Loucy (cell line): ENCODE measurements around the gene ARCN1.

ENCODE experiments used
- H2AFZ ChIP-seq: fragments of 200-600 bp; sonication (generic); 2 replicates; pipeline ENCODE4 v1.6.0; 2016; ENCODE audit warnings: antibody characterized with exemption, mild to moderate bottlenecking, low read length, moderate library complexity
- H3F3A ChIP-seq: fragments of 200-600 bp; 2 replicates; pipeline ENCODE4 v1.6.0; 2016; ENCODE audit warnings: antibody characterized with exemption, low read depth, mild to moderate bottlenecking
- H3K27me3 ChIP-seq: fragments of 200-600 bp; sonication (generic); 2 replicates; pipeline ENCODE4 v1.6.1; 2014; ENCODE audit warnings: low read length, mild to moderate bottlenecking; ENCODE audit not compliant: insufficient read depth, poor library complexity, severe bottlenecking
- H3K36me3 ChIP-seq: fragments of 200-600 bp; sonication (generic); 2 replicates; pipeline ENCODE4 v1.6.1; 2016; ENCODE audit warnings: low read length; ENCODE audit not compliant: insufficient read depth
- H3K4me1 ChIP-seq: fragments of 200-600 bp; sonication (generic); 2 replicates; pipeline ENCODE4 v1.5.1; 2014; ENCODE audit warnings: low read length, mild to moderate bottlenecking; ENCODE audit not compliant: insufficient read depth, poor library complexity, severe bottlenecking
- H3K4me2 ChIP-seq: fragments of 200-600 bp; sonication (generic); 2 replicates; pipeline ENCODE4 v1.6.0; 2014; ENCODE audit warnings: antibody characterized with exemption, low read length, low read depth, mild to moderate bottlenecking; ENCODE audit not compliant: poor library complexity, severe bottlenecking
- H3K4me3 ChIP-seq: fragments of 200-600 bp; sonication (generic); 2 replicates; pipeline ENCODE4 v1.5.1; 2014; ENCODE audit warnings: low read length, mild to moderate bottlenecking, mixed read lengths; ENCODE audit not compliant: poor library complexity, severe bottlenecking
- H3K79me2 ChIP-seq: fragments of 200-600 bp; sonication (generic); 2 replicates; pipeline ENCODE4 v1.6.1; 2014; ENCODE audit warnings: low read length; ENCODE audit not compliant: insufficient read depth
- H3K9ac ChIP-seq: fragments of 200-600 bp; sonication (generic); 2 replicates; pipeline ENCODE4 v1.6.0; 2014; ENCODE audit warnings: mild to moderate bottlenecking, low read depth, low read length, moderate library complexity; ENCODE audit not compliant: poor library complexity, severe bottlenecking
- H3K9me2 ChIP-seq: fragments of 200-600 bp; sonication (generic); replicated peaks from 2 replicates; pipeline ENCODE4 v1.6.1; 2016; ENCODE audit warnings: low read depth, low read length, mixed read lengths
- H3K9me3 ChIP-seq: fragments of 200-600 bp; sonication (generic); 2 replicates; pipeline ENCODE4 v1.6.1; 2014; ENCODE audit warnings: mild to moderate bottlenecking, antibody characterized with exemption, low read length, low read depth; ENCODE audit not compliant: insufficient read depth
- H4K20me1 ChIP-seq: fragments of 200-600 bp; sonication (generic); 2 replicates; pipeline ENCODE4 v1.6.0; 2014; ENCODE audit warnings: antibody characterized with exemption, low read length, mild to moderate bottlenecking; ENCODE audit not compliant: insufficient read depth, poor library complexity, severe bottlenecking
- CTCF ChIP-seq: fragments of 200-600 bp; sonication (generic); conservative IDR thresholded peaks from 2 replicates; pipeline ENCODE4 v1.5.1; 2014; ENCODE audit warnings: mild to moderate bottlenecking, antibody characterized with exemption, low read length
- EZH2phosphoT487 ChIP-seq: fragments of 200-600 bp; IDR thresholded peaks from 2 replicates; pipeline ENCODE4 v1.6.1; 2018; ENCODE audit warnings: antibody characterized with exemption, mild to moderate bottlenecking, moderate library complexity, borderline replicate concordance

The ARCN1 gene

GRCh38 chr11:118632577-118633318 lies 60.5 kb downstream of the ARCN1 start:
- Histone ChIP-seq H3K27me3 (no peaks in the 10 kb centered on the region), H3K9me3 (no peaks in the 10 kb centered on the region), H4K20me1 (no peaks in the 10 kb centered on the region), H3K4me2 (no peak overlapping the region), H3K79me2 (no peaks in the 10 kb centered on the region), H3K4me1 (peaks cover 10% of the 10 kb centered on the region), H3K9me2 (no peaks in the 10 kb centered on the region), H3K9ac (no peak overlapping the region), H2AFZ (no peak overlapping the region), H3K36me3 (no peaks in the 10 kb centered on the region), H3K4me3 (no peak overlapping the region), H3F3A (no peaks in the 10 kb centered on the region)
- no peak for TF ChIP-seq CTCF
- no peak for TF ChIP-seq EZH2phosphoT487

GRCh38 chr11:118633319-118633690 lies 61.1 kb downstream of the ARCN1 start:
- H3K36me3 ChIP-seq, result no peaks in the 10 kb centered on the region

GRCh38 chr11:118633979-118634378 lies 61.8 kb downstream of the ARCN1 start:
- peaks cover 10% of the 10 kb centered on the region for H3K4me1 ChIP-seq
- H3K4me2 ChIP-seq, result no peak overlapping the region
- no peak overlapping the region for H3K4me3 ChIP-seq
- H3K9me2 ChIP-seq, result no peaks in the 10 kb centered on the region
- no peak overlapping the region for H3K9ac ChIP-seq
- TF ChIP-seq CTCF (no peak), EZH2phosphoT487 (no peak)
- H3F3A ChIP-seq, result no peaks in the 10 kb centered on the region
- no peaks in the 10 kb centered on the region for H3K9me3 ChIP-seq
- H3K79me2 ChIP-seq, result no peaks in the 10 kb centered on the region
- H3K36me3 ChIP-seq, result no peaks in the 10 kb centered on the region
- H4K20me1 ChIP-seq, result no peaks in the 10 kb centered on the region
- H2AFZ ChIP-seq, result no peak overlapping the region
- no peaks in the 10 kb centered on the region for H3K27me3 ChIP-seq

More at GRCh38 chr11:118633319-118633690, 61.1 kb downstream of the ARCN1 start:
- H3K27me3 ChIP-seq, result no peaks in the 10 kb centered on the region
- no peak overlapping the region for H3K4me3 ChIP-seq
- no peak overlapping the region for H3K4me2 ChIP-seq
- no peaks in the 10 kb centered on the region for H4K20me1 ChIP-seq
- no peak overlapping the region for H3K9ac ChIP-seq
- no peaks in the 10 kb centered on the region for H3F3A ChIP-seq
- H3K4me1 ChIP-seq, result peaks cover 10% of the 10 kb centered on the region
- TF ChIP-seq CTCF, result no peak
- H3K9me3 ChIP-seq, result no peaks in the 10 kb centered on the region
- H3K79me2 ChIP-seq, result no peaks in the 10 kb centered on the region
- no peak overlapping the region for H2AFZ ChIP-seq
- H3K9me2 ChIP-seq, result no peaks in the 10 kb centered on the region
